Activated CD8-positive, alpha-beta T cell treated with anti-CD3 and anti-CD28 coated beads, Interleukin-2, amount 10 ng/mL, durations not matched to agents 7 days and 5 days (primary cell): Measurements from ENCODE around the gene PDE3A. TPM values are rescaled to one million over a fixed set of nuclear protein-coding genes. Genes with fewer than 3 reads are reported as not detected.
A peak's percentile ranks its signal among the peaks of the same experiment; 100 is the strongest.

Experiments
- ATAC-seq: fragments of 150-1000 bp; cut with Tn5 transposase; one replicate; pipeline ENCODE4 v1.10.0; 2021; ENCODE audit warnings: moderate library complexity
- CTCF ChIA-PET: fragments of 350-600 bp; sonication (Branson Sonifier 250); formaldehyde crosslinking; loops from one replicate; lab custom pipeline; 2021; ENCODE audit warnings: antibody characterized with exemption; lab: Charles Lee
- POLR2A ChIA-PET: fragments of 350-600 bp; sonication (Branson Sonifier 250); formaldehyde crosslinking; loops from one replicate; lab custom pipeline; 2021; ENCODE audit warnings: antibody characterized with exemption; lab: Charles Lee
- DNase-seq: peaks from one replicate; pipeline ENCODE4 v3.0.0-alpha.2; 2020
- H3K27ac Mint-ChIP-seq: one replicate; pipeline ENCODE4 v1.8.0; 2021; ENCODE audit warnings: mild to moderate bottlenecking, mixed read lengths
- H3K27me3 Mint-ChIP-seq: one replicate; pipeline ENCODE4 v1.8.0; 2021; ENCODE audit warnings: low read depth, mixed read lengths
- H3K36me3 Mint-ChIP-seq: one replicate; pipeline ENCODE4 v1.8.0; 2021; ENCODE audit warnings: low read depth, mixed read lengths
- H3K4me1 Mint-ChIP-seq: one replicate; pipeline ENCODE4 v1.8.0; 2021; ENCODE audit warnings: low read depth, mixed read lengths
- H3K4me3 Mint-ChIP-seq: one replicate; pipeline ENCODE4 v1.8.0; 2021; ENCODE audit warnings: mild to moderate bottlenecking, mixed read lengths
- H3K9me3 Mint-ChIP-seq: one replicate; pipeline ENCODE4 v1.8.0; 2022; ENCODE audit warnings: mixed read lengths; ENCODE audit not compliant: insufficient read depth
- total RNA-seq, 2 experiments: library from RNA; stranded (reverse); gene quantifications; one replicate each; pipeline ENCODE4 v1.2.3, GENCODE V29; 2021

Gene PDE3A
- total RNA-seq, 2 experiments from 2014 or later: not detected

GRCh38 chr12:20404576-20405346, 36.4 kb downstream of the PDE3A start:
- CTCF ChIA-PET: no interaction called here

DNA sequence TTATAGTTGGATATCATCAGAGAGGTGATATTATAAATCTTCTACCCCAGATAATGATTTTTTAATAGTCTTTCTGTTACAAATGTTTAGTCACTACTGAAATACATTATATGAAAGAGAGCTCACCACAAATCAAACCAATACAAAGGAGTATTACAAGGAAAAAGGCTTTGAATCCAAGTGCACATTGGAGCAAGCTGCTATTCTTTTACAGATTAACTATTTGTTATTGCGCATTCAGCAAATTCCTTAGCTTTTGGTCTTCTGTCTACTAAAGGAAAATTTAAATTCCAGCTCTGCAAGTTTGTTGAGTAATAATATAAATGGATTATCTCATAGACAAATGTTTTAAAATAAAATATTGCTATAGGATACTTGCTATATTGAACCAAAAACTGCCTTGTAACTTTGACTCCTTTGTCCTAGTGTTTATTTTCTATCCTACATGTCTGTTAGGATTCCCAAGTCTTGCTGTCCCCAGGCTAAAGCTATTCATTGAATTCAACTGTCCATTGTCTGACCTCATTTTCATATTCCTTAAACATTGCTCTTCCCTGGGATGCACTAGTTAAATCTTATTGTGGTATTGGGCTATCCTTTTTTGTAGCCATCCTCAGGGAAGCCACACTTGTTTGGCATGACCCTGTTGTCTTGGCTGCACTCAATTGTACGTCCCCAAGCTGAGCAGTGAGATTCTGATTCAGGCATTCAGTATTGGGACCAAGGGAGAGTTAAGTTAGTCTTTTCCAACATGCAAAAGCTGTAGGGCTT, 41.5 kb downstream of the PDE3A start:
- POLR2A ChIA-PET: no interaction called here
- Mint-ChIP-seq H3K4me3 (no peak overlapping the region), H3K4me1 (no peaks in the 10 kb centered on the region), H3K27ac (no peak overlapping the region), H3K27me3 (peaks cover 2% of the 10 kb centered on the region), H3K36me3 (no peaks in the 10 kb centered on the region), H3K9me3 (no peaks in the 10 kb centered on the region)
- no peak for DNase-seq
- ATAC-seq: no peak
- CTCF ChIA-PET: no interaction called here

More at GRCh38 chr12:20404576-20405346, 36.4 kb downstream of the PDE3A start:
- H3K36me3 Mint-ChIP-seq: no peaks in the 10 kb centered on the region
- no peaks in the 10 kb centered on the region for H3K4me1 Mint-ChIP-seq
- H3K4me3 Mint-ChIP-seq: no peak overlapping the region
- DNase-seq (no peak), ATAC-seq (no peak)
- no peak overlapping the region for H3K27ac Mint-ChIP-seq
- POLR2A ChIA-PET: interaction anchor here (0.5 kb wide), 1 partner anchor 21 kb away, joined by 3 read pairs; no protein-coding TSS in a partner anchor
- H3K27me3 Mint-ChIP-seq: peaks cover 2% of the 10 kb centered on the region
- no peaks in the 10 kb centered on the region for H3K9me3 Mint-ChIP-seq

DNA sequence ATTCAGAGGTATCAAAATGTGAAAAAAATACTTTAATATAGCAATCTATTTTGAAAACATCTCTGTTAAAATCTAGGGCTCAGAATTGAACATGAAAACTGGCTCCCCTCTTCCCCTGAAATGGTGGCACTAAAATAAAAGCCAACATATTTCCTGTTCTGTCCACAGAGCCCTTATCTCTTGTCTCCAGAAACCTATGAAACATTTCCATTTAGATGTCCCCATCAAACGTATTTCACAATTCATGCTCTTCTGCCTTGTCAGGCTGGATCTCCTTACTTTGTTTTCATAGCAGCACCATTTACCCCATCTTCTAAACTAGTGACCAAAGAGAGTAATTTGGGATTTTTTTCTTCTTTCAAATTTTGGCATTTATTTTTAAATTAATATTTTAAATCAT, 42.4 kb downstream of the PDE3A start:
- Mint-ChIP-seq H3K27ac (no peak overlapping the region), H3K27me3 (no peaks in the 10 kb centered on the region), H3K4me3 (no peak overlapping the region), H3K36me3 (no peaks in the 10 kb centered on the region), H3K4me1 (no peaks in the 10 kb centered on the region), H3K9me3 (no peaks in the 10 kb centered on the region)
- DNase-seq (no peak), ATAC-seq (no peak)
- CTCF ChIA-PET: no interaction called here
- POLR2A ChIA-PET: no interaction called here

- H3K27ac Mint-ChIP-seq: no peak overlapping the region
- H3K9me3 Mint-ChIP-seq: no peaks in the 10 kb centered on the region
- DNase-seq: no peak
- POLR2A ChIA-PET: no interaction called here
- H3K36me3 Mint-ChIP-seq: no peaks in the 10 kb centered on the region
- CTCF ChIA-PET: no interaction called here
- H3K4me1 Mint-ChIP-seq: no peaks in the 10 kb centered on the region
- ATAC-seq: no peak
- no peak overlapping the region for H3K4me3 Mint-ChIP-seq
- H3K27me3 Mint-ChIP-seq: no peaks in the 10 kb centered on the region
Measured at GRCh38 chr12:20411345-20411744, 43.0 kb downstream of the PDE3A start.

GRCh38 chr12:20415028-20415427, 46.7 kb downstream of the PDE3A start:
- H3K27me3 Mint-ChIP-seq: no peaks in the 10 kb centered on the region
- POLR2A ChIA-PET: no interaction called here
- no peaks in the 10 kb centered on the region for H3K4me1 Mint-ChIP-seq
- DNase-seq (no peak), ATAC-seq (no peak)
- H3K9me3 Mint-ChIP-seq: no peaks in the 10 kb centered on the region
- H3K4me3 Mint-ChIP-seq: no peak overlapping the region
- H3K36me3 Mint-ChIP-seq: no peaks in the 10 kb centered on the region
- CTCF ChIA-PET: no interaction called here
- H3K27ac Mint-ChIP-seq: no peak overlapping the region

- H3K9me3 Mint-ChIP-seq: no peaks in the 10 kb centered on the region
- no peaks in the 10 kb centered on the region for H3K4me1 Mint-ChIP-seq
- ChIA-PET CTCF (no interaction called here), POLR2A (no interaction called here)
- H3K27ac Mint-ChIP-seq: no peak overlapping the region
- H3K27me3 Mint-ChIP-seq: no peaks in the 10 kb centered on the region
- no peaks in the 10 kb centered on the region for H3K36me3 Mint-ChIP-seq
- ATAC-seq (no peak), DNase-seq (no peak)
- no peak overlapping the region for H3K4me3 Mint-ChIP-seq
Measured at GRCh38 chr12:20415641-20416040, 47.3 kb downstream of the PDE3A start.

- ChIA-PET CTCF (no interaction called here), POLR2A (no interaction called here)
- DNase-seq: no peak
- Mint-ChIP-seq H3K36me3 (no peaks in the 10 kb centered on the region), H3K27me3 (no peaks in the 10 kb centered on the region), H3K27ac (no peak overlapping the region), H3K4me1 (peaks cover 6% of the 10 kb centered on the region), H3K9me3 (no peaks in the 10 kb centered on the region), H3K4me3 (no peak overlapping the region)
- no peak for ATAC-seq
Measured at GRCh38 chr12:20420557-20420956, 52.2 kb downstream of the PDE3A start.

DNA sequence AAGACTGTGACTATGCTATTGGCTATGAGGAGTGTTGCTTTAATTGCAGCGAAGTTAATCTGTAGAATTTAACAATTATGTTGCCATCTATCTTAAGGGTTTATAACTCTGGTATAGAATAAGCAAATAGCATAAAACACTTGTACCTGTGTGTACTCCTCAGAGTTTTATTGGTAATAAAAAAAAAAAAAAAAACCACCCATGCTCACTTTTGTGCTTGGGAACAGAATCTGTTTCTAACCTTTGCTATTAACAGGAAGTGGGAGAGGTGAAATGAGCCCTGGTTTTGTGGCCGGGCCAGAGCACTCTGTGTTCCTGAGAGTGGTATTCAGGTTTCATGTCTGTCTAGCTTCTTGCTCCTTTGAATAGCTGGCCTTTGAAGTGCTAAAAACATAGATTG, 53.1 kb downstream of the PDE3A start:
- ChIA-PET CTCF (no interaction called here), POLR2A (no interaction called here)
- Mint-ChIP-seq H3K4me1 (peaks cover 6% of the 10 kb centered on the region), H3K36me3 (no peaks in the 10 kb centered on the region), H3K27me3 (no peaks in the 10 kb centered on the region), H3K27ac (no peak overlapping the region), H3K9me3 (no peaks in the 10 kb centered on the region), H3K4me3 (no peak overlapping the region)
- ATAC-seq: no peak
- peak; percentile 25 for DNase-seq

DNA sequence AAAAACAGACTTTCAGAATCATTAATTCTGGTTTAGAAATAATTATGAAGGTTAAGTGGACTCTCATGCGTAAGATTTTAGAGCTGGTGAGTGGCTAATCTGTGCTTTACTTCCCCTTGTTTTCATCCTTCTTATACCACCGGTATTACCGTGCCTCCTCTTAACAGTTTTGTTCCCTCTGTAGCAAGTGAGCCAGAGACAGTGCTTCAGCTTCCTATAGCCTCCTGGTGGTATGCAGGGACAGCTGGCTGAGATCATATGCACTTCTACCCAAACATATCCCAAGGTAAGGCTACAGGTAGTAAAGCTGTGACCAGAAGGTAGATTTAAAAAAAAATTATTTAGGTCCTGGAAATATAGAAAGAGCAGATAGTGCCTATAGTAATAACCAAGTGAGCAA, 55.2 kb downstream of the PDE3A start:
- DNase-seq (no peak), ATAC-seq (no peak)
- H3K36me3 Mint-ChIP-seq: no peaks in the 10 kb centered on the region
- H3K27ac Mint-ChIP-seq: no peak overlapping the region
- H3K9me3 Mint-ChIP-seq: no peaks in the 10 kb centered on the region
- H3K4me1 Mint-ChIP-seq: peaks cover 6% of the 10 kb centered on the region
- POLR2A ChIA-PET: no interaction called here
- H3K27me3 Mint-ChIP-seq: no peaks in the 10 kb centered on the region
- no peak overlapping the region for H3K4me3 Mint-ChIP-seq
- CTCF ChIA-PET: no interaction called here

GRCh38 chr12:20424841-20425240, 56.5 kb downstream of the PDE3A start:
- no peak overlapping the region for H3K27ac Mint-ChIP-seq
- no peak for DNase-seq
- no peaks in the 10 kb centered on the region for H3K36me3 Mint-ChIP-seq

DNA sequence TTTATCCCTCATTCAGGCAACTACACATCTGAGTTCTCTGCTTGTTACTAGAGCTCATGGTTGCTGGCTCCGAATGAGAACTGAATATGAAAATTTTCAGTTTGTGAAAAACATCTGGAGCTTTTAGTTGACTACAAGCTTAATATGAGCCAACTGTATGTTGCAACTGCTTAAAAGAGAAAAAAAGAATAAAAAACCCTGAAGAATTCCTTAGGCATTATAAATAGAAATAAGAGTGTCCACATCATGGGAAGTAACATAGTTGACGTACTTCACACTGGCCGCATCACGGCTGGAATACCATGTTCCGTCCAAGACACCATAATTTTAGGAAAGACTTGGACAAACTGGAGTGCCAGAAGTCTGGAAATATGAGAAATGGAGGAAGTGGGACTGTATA, 57.9 kb downstream of the PDE3A start:
- ChIA-PET CTCF (no interaction called here), POLR2A (interaction anchor here (0.7 kb wide), 1 partner anchor 21 kb away, joined by 3 read pairs; no protein-coding TSS in a partner anchor)
- no peak overlapping the region for H3K4me3 Mint-ChIP-seq
- DNase-seq (no peak), ATAC-seq (no peak)
- H3K27me3 Mint-ChIP-seq: no peaks in the 10 kb centered on the region
- no peak overlapping the region for H3K27ac Mint-ChIP-seq
- no peaks in the 10 kb centered on the region for H3K9me3 Mint-ChIP-seq
- H3K36me3 Mint-ChIP-seq: no peaks in the 10 kb centered on the region
- peaks cover 6% of the 10 kb centered on the region for H3K4me1 Mint-ChIP-seq

More at GRCh38 chr12:20424841-20425240, 56.5 kb downstream of the PDE3A start:
- CTCF ChIA-PET: no interaction called here
- ATAC-seq: no peak
- no peaks in the 10 kb centered on the region for H3K9me3 Mint-ChIP-seq
- H3K27me3 Mint-ChIP-seq: no peaks in the 10 kb centered on the region
- peaks cover 6% of the 10 kb centered on the region for H3K4me1 Mint-ChIP-seq
- POLR2A ChIA-PET: no interaction called here
- no peak overlapping the region for H3K4me3 Mint-ChIP-seq

DNA sequence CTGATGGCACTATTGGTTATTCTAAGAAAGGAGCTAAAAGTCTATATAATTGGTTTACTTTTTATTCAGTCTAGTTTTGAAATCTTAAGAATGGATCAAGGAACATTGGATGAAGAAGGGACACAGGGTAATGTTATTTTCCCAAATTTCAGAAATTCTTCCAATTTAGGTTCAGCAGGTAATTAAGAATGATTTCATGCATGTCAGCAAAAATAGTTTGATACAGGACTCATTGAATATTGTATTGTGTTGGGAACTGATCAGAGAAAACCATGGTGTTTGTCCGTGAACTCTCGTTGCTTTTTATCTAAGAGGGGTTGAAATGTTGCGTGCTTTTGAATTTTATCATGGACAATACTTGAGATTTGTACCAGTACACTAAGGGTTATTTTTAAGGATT, 58.6 kb downstream of the PDE3A start:
- ChIA-PET POLR2A (no interaction called here), CTCF (no interaction called here)
- no peak for ATAC-seq
- H3K4me1 Mint-ChIP-seq: no peaks in the 10 kb centered on the region
- no peak overlapping the region for H3K4me3 Mint-ChIP-seq
- H3K9me3 Mint-ChIP-seq: no peaks in the 10 kb centered on the region
- H3K36me3 Mint-ChIP-seq: no peaks in the 10 kb centered on the region
- no peaks in the 10 kb centered on the region for H3K27me3 Mint-ChIP-seq
- no peak for DNase-seq
- no peak overlapping the region for H3K27ac Mint-ChIP-seq
